Endodermal cell (in vitro differentiated cells): ENCODE data around the gene RPS6KC1. TPM values are rescaled to one million over a fixed set of nuclear protein-coding genes. Genes with fewer than 3 reads are reported as not detected.
A peak's percentile ranks its signal among the peaks of the same experiment; 100 is the strongest.

Experiments used
- DNase-seq: peaks from one replicate; pipeline ENCODE4 v3.0.0-alpha.2; 2017
- H3K27ac ChIP-seq: 2 replicates; pipeline ENCODE4 v1.5.1; 2013; ENCODE audit warnings: mild to moderate bottlenecking, low read depth, low read length, moderate library complexity
- H3K27me3 ChIP-seq: 2 replicates; pipeline ENCODE4 v1.6.1; 2013; ENCODE audit warnings: mild to moderate bottlenecking, low read length, moderate library complexity; ENCODE audit not compliant: insufficient read depth, control insufficient read depth, poor library complexity, severe bottlenecking
- H3K36me3 ChIP-seq: 2 replicates; pipeline ENCODE4 v1.7.0; 2013; ENCODE audit warnings: mild to moderate bottlenecking, low read length, moderate library complexity; ENCODE audit not compliant: control insufficient read depth, insufficient read depth
- H3K4me1 ChIP-seq: one replicate; pipeline ENCODE4 v1.7.0; 2013; ENCODE audit warnings: low read length; ENCODE audit not compliant: control insufficient read depth, insufficient read depth
- H3K4me3 ChIP-seq: 2 replicates; pipeline ENCODE4 v1.5.1; 2013; ENCODE audit warnings: mild to moderate bottlenecking, low read length, moderate library complexity
- H3K9ac ChIP-seq: 2 replicates; pipeline ENCODE4 v1.6.1; 2013; ENCODE audit warnings: mild to moderate bottlenecking, low read length, moderate library complexity; ENCODE audit not compliant: poor library complexity, severe bottlenecking; ENCODE audit errors: extremely low read depth
- H3K9me3 ChIP-seq: 2 replicates; pipeline ENCODE4 v1.6.1; 2013; ENCODE audit warnings: mild to moderate bottlenecking, low read length, moderate library complexity; ENCODE audit not compliant: control insufficient read depth
- H3K27ac Mint-ChIP-seq: 2 replicates; pipeline ENCODE4 v1.8.0; 2020; ENCODE audit warnings: mixed read lengths
- H3K27me3 Mint-ChIP-seq: 2 replicates; pipeline ENCODE4 v1.8.0; 2021; ENCODE audit warnings: mild to moderate bottlenecking, mixed read lengths; ENCODE audit not compliant: insufficient read depth
- H3K36me3 Mint-ChIP-seq: 2 replicates; pipeline ENCODE4 v1.8.0; 2020; ENCODE audit warnings: low read depth, mixed read lengths
- H3K4me1 Mint-ChIP-seq: 2 replicates; pipeline ENCODE4 v1.8.0; 2020; ENCODE audit warnings: mixed read lengths
- H3K4me3 Mint-ChIP-seq: 2 replicates; pipeline ENCODE4 v1.8.0; 2020; ENCODE audit warnings: mild to moderate bottlenecking, moderate library complexity, mixed read lengths
- H3K9me3 Mint-ChIP-seq: 2 replicates; pipeline ENCODE4 v1.8.0; 2020; ENCODE audit warnings: mild to moderate bottlenecking, mixed read lengths
- CTCF ChIP-seq: fragments of 200-600 bp; sonication (generic); conservative IDR thresholded peaks from 2 replicates; pipeline ENCODE4 v1.5.0; 2021; ENCODE audit warnings: antibody characterized with exemption, mild to moderate bottlenecking
- WGBS, 2 experiments: methylation state at CpG; one replicate each; pipeline versions ENCODE4 v1.1.5 to v1.1.7; 2013; ENCODE audit warnings: missing lambda C conversion rate in 2 of 2, mixed read lengths in 1 of 2; ENCODE audit not compliant: insufficient coverage in 1 of 2, insufficient read length in 1 of 2; 5-methylcytosine and 5-hydroxymethylcytosine counted together
- total RNA-seq, 2 donors: library from RNA; stranded (reverse); fragmentation: NEBNext Ultra II Directional in 1 of 2; extraction: Animal tissue kit (Norgen Biotek cat#: 25700) in 1 of 2; gene quantifications; 2 replicates in 1 of 2; 3 replicates in 1 of 2; pipeline ENCODE4 v1.2.1, GENCODE V29; 2021

Gene RPS6KC1
- total RNA-seq, 2 donors from 2014 or later, result 31.4 to 36.3 TPM

GRCh38 chr1:213049232-213049631, 1.8 kb upstream of the RPS6KC1 start:
- no peaks in the 10 kb centered on the region for H3K36me3 ChIP-seq
- no peak for TF ChIP-seq CTCF
- no peak overlapping the region for H3K27ac ChIP-seq
- no peak overlapping the region for H3K9ac ChIP-seq
- no peak for DNase-seq
- peaks cover 10% of the 10 kb centered on the region for H3K9me3 ChIP-seq
- no peaks in the 10 kb centered on the region for H3K4me1 ChIP-seq
- no peaks in the 10 kb centered on the region for H3K27me3 ChIP-seq
- Mint-ChIP-seq H3K27ac (no peak overlapping the region), H3K27me3 (peaks cover 2% of the 10 kb centered on the region), H3K9me3 (no peaks in the 10 kb centered on the region), H3K36me3 (peaks cover 4% of the 10 kb centered on the region), H3K4me3 (no peak overlapping the region), H3K4me1 (peaks cover 26% of the 10 kb centered on the region)
- no peak overlapping the region for H3K4me3 ChIP-seq
- WGBS, 2 experiments, result no CpG with 5 or more reads among the region's 1 CpG

GRCh38 chr1:213050745-213051126, 305 bp upstream of the RPS6KC1 start:
- no peaks in the 10 kb centered on the region for H3K36me3 ChIP-seq
- 62 to 70% methylated on average over 5 to 15 of the region's 15 CpGs for WGBS, 2 experiments
- DNase-seq, result no peak

GRCh38 chr1:213051881-213052202, 801 bp downstream of the RPS6KC1 start:
- H3K36me3 ChIP-seq, result no peaks in the 10 kb centered on the region
- H3K9me3 ChIP-seq, result peaks cover 10% of the 10 kb centered on the region
- no peaks in the 10 kb centered on the region for H3K4me1 ChIP-seq
- peaks cover 2% of the 10 kb centered on the region for H3K27me3 Mint-ChIP-seq
- 31% methylated on average over 2 of the region's 2 CpGs; no CpG with 5 or more reads in 1 of the 2 experiments for WGBS, 2 experiments
- H3K36me3 Mint-ChIP-seq, result peaks cover 4% of the 10 kb centered on the region
- H3K9ac ChIP-seq, result peak overlapping the region; percentile 49
- no peaks in the 10 kb centered on the region for H3K9me3 Mint-ChIP-seq
- no peak for TF ChIP-seq CTCF
- peak overlapping the region; percentile 91 for H3K27ac Mint-ChIP-seq
- no peak for DNase-seq
- no peak overlapping the region for H3K27ac ChIP-seq
- H3K4me3 ChIP-seq, result peak overlapping the region; percentile 87
- peak overlapping the region; percentile 90 for H3K4me3 Mint-ChIP-seq
- peaks cover 21% of the 10 kb centered on the region for H3K4me1 Mint-ChIP-seq
- H3K27me3 ChIP-seq, result no peaks in the 10 kb centered on the region

More at GRCh38 chr1:213050745-213051126, 305 bp upstream of the RPS6KC1 start:
- H3K9ac ChIP-seq, result no peak overlapping the region
- H3K36me3 Mint-ChIP-seq, result peaks cover 4% of the 10 kb centered on the region
- peak overlapping the region; percentile 87 for H3K27ac Mint-ChIP-seq
- peaks cover 10% of the 10 kb centered on the region for H3K9me3 ChIP-seq
- H3K4me3 ChIP-seq, result peak overlapping the region; percentile 87
- peaks cover 18% of the 10 kb centered on the region for H3K4me1 Mint-ChIP-seq
- no peaks in the 10 kb centered on the region for H3K4me1 ChIP-seq
- H3K27ac ChIP-seq, result no peak overlapping the region
- no peaks in the 10 kb centered on the region for H3K9me3 Mint-ChIP-seq
- H3K4me3 Mint-ChIP-seq, result peak overlapping the region; percentile 90
- H3K27me3 ChIP-seq, result no peaks in the 10 kb centered on the region
- peaks cover 2% of the 10 kb centered on the region for H3K27me3 Mint-ChIP-seq
- TF ChIP-seq CTCF, result no peak
